ENCODE measurements around the gene PRMT3. TPM values are rescaled to one million over a fixed set of nuclear protein-coding genes. Genes with fewer than 3 reads are reported as not detected.
"Not testable (repeated sequence)": the region's sequence is repeated elsewhere in the genome, so short reads cannot be mapped to it uniquely, and the experiment has no call there.

PRMT3 gene
- total RNA-seq, 2 experiments from 2014 or later = 22.9 to 24.4 TPM

GRCh38 chr11:20522536-20522935 lies 135.0 kb downstream of the PRMT3 start:
- no peak overlapping the region for H3K4me3 Mint-ChIP-seq
- H3K36me3 Mint-ChIP-seq = no peaks in the 10 kb centered on the region
- H3K27me3 Mint-ChIP-seq = peaks cover 5% of the 10 kb centered on the region
- no peak overlapping the region for H3K27ac Mint-ChIP-seq
- ATAC-seq (no peak), DNase-seq (no peak)
- no peaks in the 10 kb centered on the region for H3K9me3 Mint-ChIP-seq (ENCODE audit: low read depth)
- H3K4me1 Mint-ChIP-seq = no peaks in the 10 kb centered on the region
- CTCF ChIA-PET = no interaction called here

DNA sequence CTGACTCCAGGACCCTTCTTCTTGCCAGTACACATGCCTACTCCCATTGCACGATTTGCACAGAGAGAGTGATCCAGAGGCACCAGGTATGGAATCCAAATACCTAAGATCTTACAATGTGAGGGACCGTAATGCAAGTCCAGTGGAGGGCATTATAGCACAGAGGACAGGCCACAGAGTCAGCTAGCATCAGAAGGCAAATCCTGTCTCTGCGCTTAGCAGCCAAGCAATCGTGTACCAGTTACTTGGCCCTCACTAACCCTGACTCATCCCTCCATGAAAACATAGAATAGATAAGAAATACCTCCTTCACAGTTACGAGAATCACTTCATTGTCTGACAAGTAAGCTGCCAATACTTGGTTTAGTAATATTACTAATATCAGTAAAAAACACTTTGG lies 142.2 kb downstream of the PRMT3 start:
- no peak for ATAC-seq
- CTCF ChIA-PET = no interaction called here
- H3K9me3 Mint-ChIP-seq (ENCODE audit: low read depth) = no peaks in the 10 kb centered on the region
- H3K4me1 Mint-ChIP-seq = no peaks in the 10 kb centered on the region
- DNase-seq = no peak
- peaks cover 6% of the 10 kb centered on the region for H3K27me3 Mint-ChIP-seq
- no peak overlapping the region for H3K27ac Mint-ChIP-seq
- H3K4me3 Mint-ChIP-seq = no peak overlapping the region
- no peaks in the 10 kb centered on the region for H3K36me3 Mint-ChIP-seq

DNA sequence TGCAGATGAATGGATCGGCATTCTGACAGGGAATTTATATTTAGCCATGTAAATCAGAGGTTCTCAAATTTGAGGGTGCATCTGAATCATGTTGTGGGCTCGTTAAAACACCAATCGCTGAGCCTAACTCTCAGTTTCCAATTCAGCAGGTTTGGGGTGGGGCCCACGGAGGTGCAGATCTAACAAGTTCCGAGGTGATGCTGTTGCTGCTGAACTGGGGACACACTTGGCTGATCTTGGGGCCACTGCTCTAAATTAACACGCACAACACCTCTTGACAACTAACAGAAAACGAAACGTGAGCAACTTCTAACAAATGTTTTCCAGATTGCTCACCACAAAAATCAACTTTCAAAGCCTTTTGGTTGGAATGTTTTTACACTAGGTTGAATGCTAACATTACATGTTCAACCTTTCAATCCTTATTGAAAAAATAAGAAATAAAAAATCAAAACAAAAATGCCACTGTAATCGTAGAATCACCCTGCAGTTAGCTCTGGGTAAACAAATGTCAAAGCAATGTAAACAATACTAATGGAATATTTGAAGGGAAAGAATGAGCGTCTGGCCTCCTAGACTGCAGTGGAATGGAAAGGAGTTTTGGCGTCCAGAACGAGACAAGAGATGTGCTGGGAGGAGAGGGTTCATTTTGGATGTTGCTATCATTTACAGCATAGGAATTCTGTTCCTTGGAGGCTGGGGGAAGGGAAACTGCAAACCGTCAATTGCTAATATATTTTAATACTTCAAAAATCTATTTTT lies 143.6 kb downstream of the PRMT3 start:
- ATAC-seq = no peak
- H3K27ac Mint-ChIP-seq = no peak overlapping the region
- CTCF ChIA-PET = no interaction called here
- no peak for DNase-seq
- no peak overlapping the region for H3K4me3 Mint-ChIP-seq
- H3K4me1 Mint-ChIP-seq = no peaks in the 10 kb centered on the region
- peaks cover 6% of the 10 kb centered on the region for H3K27me3 Mint-ChIP-seq
- H3K36me3 Mint-ChIP-seq = no peaks in the 10 kb centered on the region
- no peaks in the 10 kb centered on the region for H3K9me3 Mint-ChIP-seq (ENCODE audit: low read depth)

DNA sequence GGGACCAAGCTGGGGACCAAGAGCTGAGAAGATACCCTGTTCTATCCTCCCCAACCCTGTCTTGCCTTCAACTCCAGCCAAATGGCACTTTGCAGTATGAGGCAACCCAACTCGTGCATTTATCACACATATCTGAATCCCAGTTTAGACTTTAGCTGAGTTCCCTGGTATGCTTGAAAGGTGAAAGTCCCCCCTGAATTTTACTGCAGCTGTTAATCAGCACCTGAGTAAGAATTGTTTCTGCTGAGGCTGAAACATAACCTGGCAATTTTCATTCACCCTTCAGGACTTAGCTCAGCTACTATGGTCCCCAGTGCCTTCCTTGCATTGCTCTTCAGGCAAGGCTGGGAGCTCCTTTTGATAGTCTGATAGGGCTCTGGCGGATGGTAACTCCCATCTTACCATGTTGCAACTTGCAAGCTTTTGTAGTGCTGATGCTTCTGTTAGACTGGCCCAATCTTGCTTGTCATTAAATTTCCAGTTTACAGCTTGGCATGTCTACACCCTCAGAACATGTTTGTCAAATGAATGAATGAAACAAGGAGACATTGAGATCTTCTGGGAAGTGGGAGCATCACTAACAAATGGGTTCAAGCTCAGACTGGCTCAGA lies 147.9 kb downstream of the PRMT3 start:
- ATAC-seq (no peak), DNase-seq (no peak)
- CTCF ChIA-PET = no interaction called here

GRCh38 chr11:20536365-20536764 lies 148.8 kb downstream of the PRMT3 start:
- Mint-ChIP-seq H3K9me3 (ENCODE audit: low read depth) (no peaks in the 10 kb centered on the region), H3K4me1 (no peaks in the 10 kb centered on the region), H3K36me3 (no peaks in the 10 kb centered on the region), H3K27ac (no peak overlapping the region), H3K27me3 (peaks cover 14% of the 10 kb centered on the region), H3K4me3 (no peak overlapping the region)
- CTCF ChIA-PET = no interaction called here
- no peak for ATAC-seq
- DNase-seq = no peak

More for the DNA sequence above, 147.9 kb downstream of the PRMT3 start:
- H3K27me3 Mint-ChIP-seq = peaks cover 11% of the 10 kb centered on the region
- H3K4me3 Mint-ChIP-seq = no peak overlapping the region
- no peaks in the 10 kb centered on the region for H3K36me3 Mint-ChIP-seq
- H3K9me3 Mint-ChIP-seq (ENCODE audit: low read depth) = no peaks in the 10 kb centered on the region
- H3K27ac Mint-ChIP-seq = no peak overlapping the region
- H3K4me1 Mint-ChIP-seq = no peaks in the 10 kb centered on the region

GRCh38 chr11:20536784-20537183 lies 149.3 kb downstream of the PRMT3 start:
- Mint-ChIP-seq H3K27me3 (peaks cover 17% of the 10 kb centered on the region), H3K4me1 (no peaks in the 10 kb centered on the region), H3K9me3 (ENCODE audit: low read depth) (no peaks in the 10 kb centered on the region), H3K4me3 (no peak overlapping the region), H3K27ac (no peak overlapping the region), H3K36me3 (no peaks in the 10 kb centered on the region)
- no peak for ATAC-seq
- CTCF ChIA-PET = no interaction called here
- DNase-seq = no peak

GRCh38 chr11:20541503-20541902 lies 154.0 kb downstream of the PRMT3 start:
- DNase-seq = no peak
- no peaks in the 10 kb centered on the region for H3K4me1 Mint-ChIP-seq
- H3K36me3 Mint-ChIP-seq = no peaks in the 10 kb centered on the region
- CTCF ChIA-PET = no interaction called here
- no peak overlapping the region for H3K27ac Mint-ChIP-seq
- no peak overlapping the region for H3K4me3 Mint-ChIP-seq
- no peaks in the 10 kb centered on the region for H3K9me3 Mint-ChIP-seq (ENCODE audit: low read depth)
- ATAC-seq = no peak
- peaks cover 13% of the 10 kb centered on the region for H3K27me3 Mint-ChIP-seq

- ATAC-seq (no peak), DNase-seq (no peak)
- no peaks in the 10 kb centered on the region for H3K9me3 Mint-ChIP-seq (ENCODE audit: low read depth)
- H3K4me3 Mint-ChIP-seq = no peak overlapping the region
- H3K27me3 Mint-ChIP-seq = peaks cover 11% of the 10 kb centered on the region
- H3K36me3 Mint-ChIP-seq = no peaks in the 10 kb centered on the region
- H3K4me1 Mint-ChIP-seq = no peaks in the 10 kb centered on the region
- CTCF ChIA-PET = no interaction called here
- H3K27ac Mint-ChIP-seq = no peak overlapping the region
These were observed 157.2 kb downstream of the PRMT3 start for GRCh38 chr11:20544603-20545237.

DNA sequence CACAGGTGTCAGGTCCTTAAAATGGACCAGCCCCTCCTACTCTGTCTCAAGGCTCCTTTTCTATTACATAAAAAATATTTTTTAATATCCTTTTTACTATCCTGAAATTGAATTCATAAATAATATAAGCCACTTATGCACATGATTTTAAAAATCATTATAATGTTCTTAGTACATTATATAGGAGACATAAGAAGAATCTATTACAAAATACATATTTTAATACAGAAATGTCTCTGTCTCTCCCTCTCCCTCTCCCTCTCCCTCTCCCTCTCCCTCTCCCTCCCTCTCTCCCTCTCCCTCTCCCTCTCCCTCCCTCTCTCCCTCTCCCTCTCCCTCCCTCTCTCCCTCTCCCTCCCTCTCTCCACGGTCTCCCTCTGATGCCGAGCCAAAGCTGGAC lies 159.9 kb downstream of the PRMT3 start:
- Mint-ChIP-seq H3K27ac (no peak overlapping the region), H3K4me1 (no peaks in the 10 kb centered on the region), H3K4me3 (no peak overlapping the region), H3K36me3 (no peaks in the 10 kb centered on the region), H3K9me3 (ENCODE audit: low read depth) (no peaks in the 10 kb centered on the region), H3K27me3 (peaks cover 5% of the 10 kb centered on the region)
- no peak for DNase-seq
- no peak for ATAC-seq
- CTCF ChIA-PET = no interaction called here

DNA sequence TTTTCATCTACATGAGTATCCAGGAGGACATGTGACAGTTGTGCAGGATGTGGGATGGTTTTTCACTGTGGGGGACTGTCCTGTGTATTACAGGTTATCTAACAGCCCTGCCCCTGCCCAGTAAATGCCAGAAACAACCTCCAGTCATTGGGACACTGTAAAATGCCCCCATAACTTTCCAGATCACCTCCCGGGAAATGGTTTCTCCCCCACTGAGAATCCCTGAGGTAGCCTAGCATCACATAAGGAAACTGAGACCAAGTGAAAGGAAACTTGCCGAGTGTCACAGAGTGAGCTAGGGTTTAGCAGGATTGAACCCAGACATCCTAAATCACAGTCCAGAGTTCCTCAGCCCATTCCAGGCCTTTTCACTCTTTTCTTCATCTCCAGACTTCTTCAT lies 163.6 kb downstream of the PRMT3 start:
- H3K36me3 Mint-ChIP-seq = no peaks in the 10 kb centered on the region
- CTCF ChIA-PET = no interaction called here
- H3K9me3 Mint-ChIP-seq (ENCODE audit: low read depth) = no peaks in the 10 kb centered on the region

GRCh38 chr11:20555783-20556182 lies 168.3 kb downstream of the PRMT3 start:
- Mint-ChIP-seq H3K27me3 (peaks cover 6% of the 10 kb centered on the region), H3K4me3 (no peak overlapping the region), H3K27ac (no peak overlapping the region), H3K36me3 (no peaks in the 10 kb centered on the region), H3K4me1 (no peaks in the 10 kb centered on the region), H3K9me3 (ENCODE audit: low read depth) (no peaks in the 10 kb centered on the region)
- DNase-seq (no peak), ATAC-seq (no peak)
- CTCF ChIA-PET = no interaction called here

More for the DNA sequence above, 163.6 kb downstream of the PRMT3 start:
- H3K4me3 Mint-ChIP-seq = no peak overlapping the region
- no peak for ATAC-seq
- H3K27me3 Mint-ChIP-seq = peaks cover 5% of the 10 kb centered on the region
- no peak for DNase-seq
- no peaks in the 10 kb centered on the region for H3K4me1 Mint-ChIP-seq
- no peak overlapping the region for H3K27ac Mint-ChIP-seq

DNA sequence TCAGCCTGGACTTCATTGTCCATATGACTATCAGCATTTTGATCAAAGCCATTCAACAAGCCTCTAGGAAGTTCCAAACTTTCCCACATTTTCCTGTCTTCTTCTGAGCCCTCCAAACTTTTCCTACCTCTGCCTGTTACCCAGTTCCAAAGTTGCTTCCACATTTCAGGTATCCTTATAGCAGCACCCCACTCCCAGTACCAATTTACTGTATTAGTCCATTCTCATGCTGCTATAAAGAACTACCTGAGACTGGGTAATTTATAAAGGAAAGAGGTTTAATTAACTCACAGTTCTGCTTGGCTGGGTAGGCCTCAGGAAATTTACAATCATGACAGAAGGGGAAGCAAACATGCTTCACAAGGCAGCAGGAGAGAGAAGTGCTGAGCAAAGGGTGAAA lies 168.9 kb downstream of the PRMT3 start:
- H3K4me1 Mint-ChIP-seq; CTCF ChIA-PET; ATAC-seq; H3K4me3 Mint-ChIP-seq; H3K27me3 Mint-ChIP-seq; H3K27ac Mint-ChIP-seq; H3K36me3 Mint-ChIP-seq; DNase-seq; H3K9me3 Mint-ChIP-seq (ENCODE audit: low read depth): not testable (repeated sequence)

DNA sequence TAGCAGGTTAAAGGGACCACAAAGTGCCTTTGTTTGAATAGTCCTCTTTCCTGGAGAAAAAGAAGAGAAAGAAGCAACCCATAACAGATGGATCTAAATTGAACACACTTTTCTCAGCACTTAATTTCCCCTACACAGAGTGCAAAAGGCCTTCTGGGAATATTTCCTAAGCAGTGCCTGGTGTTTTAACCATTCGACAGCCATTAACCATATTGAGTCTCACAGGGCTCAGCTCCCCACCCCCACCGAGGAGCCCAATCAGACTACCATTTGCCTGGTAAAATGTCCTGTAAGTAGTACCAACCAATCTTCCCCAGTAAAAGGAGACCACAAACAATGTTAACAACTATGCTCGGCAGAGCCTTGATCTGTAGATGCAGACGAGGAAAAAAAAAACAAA lies 171.2 kb downstream of the PRMT3 start:
- no peak overlapping the region for H3K27ac Mint-ChIP-seq
- no peaks in the 10 kb centered on the region for H3K36me3 Mint-ChIP-seq
- DNase-seq (no peak), ATAC-seq (no peak)
- H3K4me3 Mint-ChIP-seq = no peak overlapping the region
- H3K4me1 Mint-ChIP-seq = no peaks in the 10 kb centered on the region
- no peaks in the 10 kb centered on the region for H3K9me3 Mint-ChIP-seq (ENCODE audit: low read depth)
- peaks cover 3% of the 10 kb centered on the region for H3K27me3 Mint-ChIP-seq
- CTCF ChIA-PET = no interaction called here

Data from activated CD8-positive, alpha-beta memory T cell treated with anti-CD3 and anti-CD28 coated beads, Interleukin-2, amount 10 ng/mL, durations not matched to agents 7 days and 5 days (primary cell).